CD14-positive monocyte (primary cell): ENCODE results near the gene RUVBL1. TPM values are rescaled to one million over a fixed set of nuclear protein-coding genes. Genes with fewer than 3 reads are reported as not detected.

Experiments
- DNase-seq, 3 donors: peaks; one replicate each; pipeline ENCODE4 v3.0.0-alpha.2; 2011 to 2022
- H2AFZ ChIP-seq: 2 replicates; pipeline ENCODE4 v1.6.0; 2012; ENCODE audit warnings: mild to moderate bottlenecking, low read depth, low read length, inconsistent platforms; ENCODE audit not compliant: insufficient read depth, poor library complexity, severe bottlenecking
- H3K27ac ChIP-seq, 2 donors: 1 replicate in 1 of 2; 2 replicates in 1 of 2; pipeline ENCODE4 v1.5.1; 2012 to 2013; ENCODE audit warnings: low read length in 2 of 2, control low read depth in 1 of 2, inconsistent platforms in 1 of 2, low read depth in 1 of 2, mild to moderate bottlenecking in 1 of 2
- H3K27me3 ChIP-seq, 2 donors: one replicate each; pipeline versions ENCODE4 v1.6.0 to v1.6.1; 2011 to 2013; ENCODE audit warnings: low read length in 2 of 2; ENCODE audit not compliant: control insufficient read depth in 2 of 2, insufficient read depth in 2 of 2
- H3K36me3 ChIP-seq, 2 donors: replicated peaks in 1 of 2; 1 replicate in 1 of 2; 2 replicates in 1 of 2; pipeline versions ENCODE4 v1.5.1 to v1.6.1; 2012 to 2013; ENCODE audit warnings: low read length in 2 of 2, control low read depth in 1 of 2, inconsistent platforms in 1 of 2, mild to moderate bottlenecking in 1 of 2; ENCODE audit not compliant: insufficient read depth in 2 of 2, control insufficient read depth in 1 of 2
- H3K4me1 ChIP-seq, 2 donors: 1 replicate in 1 of 2; 2 replicates in 1 of 2; pipeline versions ENCODE4 v1.5.1 to v1.6.1; 2012 to 2013; ENCODE audit warnings: low read length in 2 of 2, control low read depth in 1 of 2, inconsistent platforms in 1 of 2, mild to moderate bottlenecking in 1 of 2, moderate library complexity in 1 of 2; ENCODE audit not compliant: insufficient read depth in 2 of 2, control insufficient read depth in 1 of 2
- H3K4me2 ChIP-seq: replicated peaks from 2 replicates; pipeline ENCODE3; 2012; ENCODE audit warnings: low read length, moderate library complexity, mild to moderate bottlenecking; ENCODE audit not compliant: poor library complexity, severe bottlenecking; ENCODE audit errors: extremely low read depth
- H3K4me3 ChIP-seq, 3 experiments: fragments of 200-600 bp in 1 of 3; sonication (generic) in 1 of 3; replicated peaks in 1 of 3; 1 replicate in 2 of 3; 2 replicates in 1 of 3; pipeline ENCODE4 v1.5.1; 2011 to 2013; ENCODE audit warnings: low read length in 3 of 3, mild to moderate bottlenecking in 3 of 3, control low read depth in 2 of 3, low read depth in 2 of 3, inconsistent platforms in 1 of 3, moderate library complexity in 1 of 3
- H3K79me2 ChIP-seq: 2 replicates; pipeline ENCODE4 v1.6.0; 2012; ENCODE audit warnings: mild to moderate bottlenecking, control low read depth, inconsistent platforms, low read length, moderate library complexity; ENCODE audit not compliant: insufficient read depth
- H3K9ac ChIP-seq: 2 replicates; pipeline ENCODE4 v1.6.0; 2017; ENCODE audit warnings: low read length, mild to moderate bottlenecking; ENCODE audit not compliant: insufficient read depth, poor library complexity, severe bottlenecking
- H3K9me3 ChIP-seq, 2 donors: replicated peaks in 1 of 2; 1 replicate in 1 of 2; 2 replicates in 1 of 2; pipeline versions ENCODE4 v1.5.1 to v1.6.1; 2012 to 2013; ENCODE audit warnings: low read length in 2 of 2, control low read depth in 1 of 2; ENCODE audit not compliant: control insufficient read depth in 1 of 2, insufficient read depth in 1 of 2
- H4K20me1 ChIP-seq: 2 replicates; pipeline ENCODE4 v1.6.0; 2012; ENCODE audit warnings: mild to moderate bottlenecking, low read length, control low read depth, moderate library complexity; ENCODE audit not compliant: insufficient read depth
- H3K27ac Mint-ChIP-seq, 7 donors: one replicate each; pipeline ENCODE4 v1.8.0; 2020; ENCODE audit warnings: mild to moderate bottlenecking in 7 of 7, mixed read lengths in 7 of 7, moderate library complexity in 6 of 7, inconsistent platforms in 2 of 7
- H3K27me3 Mint-ChIP-seq, 3 donors: one replicate each; pipeline ENCODE4 v1.8.0; 2021 to 2022; ENCODE audit warnings: low read depth in 3 of 3, mild to moderate bottlenecking in 3 of 3, mixed read lengths in 3 of 3, moderate library complexity in 3 of 3, inconsistent platforms in 1 of 3
- H3K36me3 Mint-ChIP-seq, 2 donors: one replicate each; pipeline ENCODE4 v1.8.0; 2020; ENCODE audit warnings: mixed read lengths in 2 of 2, inconsistent platforms in 1 of 2, mild to moderate bottlenecking in 1 of 2
- H3K4me1 Mint-ChIP-seq: one replicate; pipeline ENCODE4 v1.8.0; 2020; ENCODE audit warnings: mild to moderate bottlenecking, mixed read lengths
- H3K4me3 Mint-ChIP-seq, 2 donors: one replicate each; pipeline ENCODE4 v1.8.0; 2020; ENCODE audit warnings: mild to moderate bottlenecking in 2 of 2, mixed read lengths in 2 of 2, moderate library complexity in 1 of 2
- H3K9me3 Mint-ChIP-seq, 7 donors: one replicate each; pipeline ENCODE4 v1.8.0; 2020 to 2022; ENCODE audit warnings: mixed read lengths in 7 of 7, mild to moderate bottlenecking in 6 of 7, moderate library complexity in 6 of 7, inconsistent platforms in 2 of 7
- WGBS: methylation state at CpG from one replicate; pipeline ENCODE4 v1.1.5; 2013; ENCODE audit warnings: missing lambda C conversion rate; ENCODE audit not compliant: insufficient coverage; 5-methylcytosine and 5-hydroxymethylcytosine counted together
- intact Hi-C, 2 donors: fragments of 100-400 bp; cut with micrococcal nuclease; formaldehyde crosslinking; loops; one replicate each; pipeline versions ENCODE4 v1.15.0 to v1.15.1; 2023
- polyA plus RNA-seq, 3 donors: library from polyadenylated mRNA; depleted of rRNA in 1 of 3; unstranded in 2 of 3; stranded (reverse) in 1 of 3; fragments of 300-500 nt in 2 of 3; fragments of >200 nt in 1 of 3; fragmentation: Illumina TruSeq in 2 of 3; gene quantifications; 1 replicate in 2 of 3; 2 replicates in 1 of 3; pipeline ENCODE4 v1.2.3, GENCODE V29; 2012 to 2021
- TF ChIP-seq, protein P1 (sequence below): fragments of 200-600 bp; IDR thresholded peaks from one replicate; pipeline ENCODE4 v1.8.0; 2022; ENCODE audit warnings: antibody characterized with exemption, mild to moderate bottlenecking

Gene RUVBL1
- polyA plus RNA-seq, 3 donors = 11.0 to 16.2 (median 14.4) TPM

DNA sequence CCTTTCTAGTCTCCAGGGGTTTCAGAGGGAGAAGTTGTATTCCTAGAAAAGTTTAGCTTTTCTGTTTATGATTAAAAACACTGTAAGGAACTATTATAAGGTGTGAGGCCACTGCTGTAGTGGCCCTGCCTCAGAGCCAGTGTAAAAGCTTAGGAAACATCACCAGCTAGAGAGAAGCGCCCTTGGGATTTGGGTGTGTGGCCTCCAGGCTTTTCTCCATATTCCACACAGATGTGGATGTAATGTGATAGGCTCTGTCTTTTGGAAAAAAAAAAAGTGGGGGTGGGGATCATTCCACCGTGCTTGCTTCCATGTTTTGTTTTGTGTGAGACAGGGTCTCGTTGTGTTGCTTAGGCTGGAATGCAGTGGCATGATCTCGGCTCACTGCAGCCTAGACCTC is 57.5 kb downstream of the RUVBL1 start:
- peaks cover 28% of the 10 kb centered on the region for H3K79me2 ChIP-seq
- 100% methylated on average over 3 of the region's 4 CpGs for WGBS
- no peaks in the 10 kb centered on the region for H3K9me3 Mint-ChIP-seq
- intact Hi-C loops = no loop called here
- no peaks in the 10 kb centered on the region for H3K27me3 ChIP-seq
- no peak overlapping the region for H2AFZ ChIP-seq
- no peaks in the 10 kb centered on the region for H3K27me3 Mint-ChIP-seq
- no peaks in the 10 kb centered on the region for H3K4me1 ChIP-seq
- TF ChIP-seq, protein P1, sequence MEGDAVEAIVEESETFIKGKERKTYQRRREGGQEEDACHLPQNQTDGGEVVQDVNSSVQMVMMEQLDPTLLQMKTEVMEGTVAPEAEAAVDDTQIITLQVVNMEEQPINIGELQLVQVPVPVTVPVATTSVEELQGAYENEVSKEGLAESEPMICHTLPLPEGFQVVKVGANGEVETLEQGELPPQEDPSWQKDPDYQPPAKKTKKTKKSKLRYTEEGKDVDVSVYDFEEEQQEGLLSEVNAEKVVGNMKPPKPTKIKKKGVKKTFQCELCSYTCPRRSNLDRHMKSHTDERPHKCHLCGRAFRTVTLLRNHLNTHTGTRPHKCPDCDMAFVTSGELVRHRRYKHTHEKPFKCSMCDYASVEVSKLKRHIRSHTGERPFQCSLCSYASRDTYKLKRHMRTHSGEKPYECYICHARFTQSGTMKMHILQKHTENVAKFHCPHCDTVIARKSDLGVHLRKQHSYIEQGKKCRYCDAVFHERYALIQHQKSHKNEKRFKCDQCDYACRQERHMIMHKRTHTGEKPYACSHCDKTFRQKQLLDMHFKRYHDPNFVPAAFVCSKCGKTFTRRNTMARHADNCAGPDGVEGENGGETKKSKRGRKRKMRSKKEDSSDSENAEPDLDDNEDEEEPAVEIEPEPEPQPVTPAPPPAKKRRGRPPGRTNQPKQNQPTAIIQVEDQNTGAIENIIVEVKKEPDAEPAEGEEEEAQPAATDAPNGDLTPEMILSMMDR = no peak
- H3K36me3 Mint-ChIP-seq = peaks cover 93 to 99% of the 10 kb centered on the region in 2 donors
- no peaks in the 10 kb centered on the region for H3K9me3 ChIP-seq
- no peak overlapping the region for H3K27ac ChIP-seq
- peaks cover 97 to 100% of the 10 kb centered on the region in 2 donors for H3K36me3 ChIP-seq
- no peak overlapping the region for H3K4me3 ChIP-seq
- H3K27ac Mint-ChIP-seq = peak overlapping the region in 1 of 7 donors; percentile 50
- no peak for DNase-seq
- H3K4me2 ChIP-seq = no peak overlapping the region
- H3K4me3 Mint-ChIP-seq = no peak overlapping the region
- no peak overlapping the region for H3K9ac ChIP-seq
- peaks cover 88% of the 10 kb centered on the region for H4K20me1 ChIP-seq
- H3K4me1 Mint-ChIP-seq = no peaks in the 10 kb centered on the region

DNA sequence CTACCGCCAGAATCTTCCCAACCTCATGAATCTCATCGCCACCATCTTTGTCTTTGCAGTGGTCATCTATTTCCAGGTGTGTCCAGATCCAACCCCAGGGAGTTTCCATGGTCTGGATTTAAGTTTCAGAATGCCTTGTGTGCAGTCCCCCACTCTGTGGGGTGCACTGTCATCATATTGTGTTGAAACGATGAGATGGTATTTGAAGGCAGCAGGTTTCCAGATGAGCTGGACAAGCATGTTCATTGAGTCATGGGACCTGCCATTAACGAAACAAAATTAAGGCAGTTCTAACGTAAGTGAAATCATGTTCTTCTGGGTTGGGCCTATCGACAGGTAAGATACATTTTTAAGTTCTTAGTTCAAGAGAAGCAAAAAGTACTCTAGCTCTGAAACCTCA is 58.6 kb downstream of the RUVBL1 start:
- no peaks in the 10 kb centered on the region for H3K9me3 ChIP-seq
- peaks cover 94 to 99% of the 10 kb centered on the region in 2 donors for H3K36me3 Mint-ChIP-seq
- H3K4me3 ChIP-seq = no peak overlapping the region
- no peak for DNase-seq
- H3K27me3 Mint-ChIP-seq = peaks cover 0 to 1% (median 0%) of the 10 kb centered on the region in 3 donors
- H3K9me3 Mint-ChIP-seq = no peaks in the 10 kb centered on the region
- WGBS = 100% methylated on average over 3 of the region's 6 CpGs
- H2AFZ ChIP-seq = no peak overlapping the region
- TF ChIP-seq, protein P1 = no peak
- H3K79me2 ChIP-seq = peaks cover 29% of the 10 kb centered on the region
- intact Hi-C loops = no loop called here
- H3K27ac ChIP-seq = no peak overlapping the region
- H3K27me3 ChIP-seq = no peaks in the 10 kb centered on the region
- peaks cover 97 to 100% of the 10 kb centered on the region in 2 donors for H3K36me3 ChIP-seq
- H3K9ac ChIP-seq = no peak overlapping the region
- H4K20me1 ChIP-seq = peaks cover 86% of the 10 kb centered on the region
- no peaks in the 10 kb centered on the region for H3K4me1 ChIP-seq
- H3K4me2 ChIP-seq = no peak overlapping the region
- peak overlapping the region in 1 of 7 donors; percentile 47 for H3K27ac Mint-ChIP-seq
- no peak overlapping the region for H3K4me3 Mint-ChIP-seq
- H3K4me1 Mint-ChIP-seq = no peaks in the 10 kb centered on the region
